Activated CD8-positive, alpha-beta memory T cell treated with anti-CD3 and anti-CD28 coated beads for 36 hours (primary cell): ENCODE measurements around the gene GRIA4. TPM values are rescaled to one million over a fixed set of nuclear protein-coding genes. Genes with fewer than 3 reads are reported as not detected.
"Not testable (repeated sequence)": the region's sequence is repeated elsewhere in the genome, so short reads cannot be mapped to it uniquely, and the experiment has no call there.

ENCODE experiments used
- CTCF ChIA-PET: fragments of 350-600 bp; sonication (Branson Sonifier 250); formaldehyde crosslinking; loops from one replicate; lab custom pipeline; 2021; ENCODE audit warnings: antibody characterized with exemption; lab: Charles Lee
- POLR2A ChIA-PET: fragments of 350-600 bp; sonication (Branson Sonifier 250); formaldehyde crosslinking; loops from one replicate; lab custom pipeline; 2021; ENCODE audit warnings: antibody characterized with exemption; lab: Charles Lee
- total RNA-seq, 2 experiments: library from RNA; stranded (reverse); gene quantifications; one replicate each; pipeline ENCODE4 v1.2.3, GENCODE V29; 2021

Gene GRIA4
- total RNA-seq, 2 experiments from 2014 or later = not detected

DNA sequence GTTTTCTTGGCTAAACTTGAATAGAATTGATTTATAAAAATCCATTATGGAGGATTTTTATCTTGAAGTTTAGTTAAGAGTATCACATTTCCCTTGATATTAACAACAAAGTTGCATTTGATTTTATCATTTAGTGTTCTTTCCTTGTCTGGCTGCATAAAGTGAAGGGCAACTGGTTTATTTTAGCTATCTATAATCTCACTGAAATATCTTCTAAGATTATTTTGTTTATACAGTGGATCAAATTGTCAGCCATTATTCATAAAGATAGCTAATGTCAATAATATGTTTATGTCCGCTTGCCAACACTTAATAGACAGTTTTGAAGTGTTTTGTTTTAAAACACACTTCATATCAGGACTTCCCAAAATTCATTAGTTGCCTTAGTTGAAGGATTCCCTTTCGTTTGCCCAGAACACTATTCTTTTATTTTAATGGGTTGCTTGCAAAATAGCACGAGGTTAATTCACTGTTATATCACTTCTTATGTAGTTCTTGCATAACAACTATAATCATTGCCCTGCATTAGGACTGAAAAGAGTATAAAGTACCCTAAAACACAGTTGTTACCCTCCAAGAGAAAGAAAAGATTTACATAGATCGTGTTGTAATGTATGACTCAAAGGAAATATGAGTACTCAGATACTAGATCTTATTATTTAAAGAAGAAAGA lies 339.2 kb downstream of the GRIA4 start:
- ChIA-PET CTCF (no interaction called here), POLR2A (no interaction called here)

DNA sequence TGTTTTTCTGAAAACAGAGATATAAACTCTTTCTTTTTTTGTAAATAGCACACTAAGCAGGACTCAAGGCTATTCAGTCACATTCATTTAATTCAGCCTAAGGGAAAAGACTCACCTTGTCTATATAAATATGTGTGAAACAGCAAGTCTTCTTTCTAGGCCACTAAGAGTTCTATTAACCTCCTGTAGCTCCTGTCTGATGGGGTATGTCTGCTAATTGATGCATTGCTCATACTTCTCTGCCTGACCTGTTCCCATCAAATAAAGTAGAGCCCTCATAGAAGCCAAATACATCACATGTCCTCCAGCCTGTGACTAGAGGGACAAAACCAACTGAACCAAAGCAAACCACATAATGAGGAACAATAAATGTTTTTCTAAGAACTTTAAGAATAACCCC lies 344.0 kb downstream of the GRIA4 start:
- POLR2A ChIA-PET = no interaction called here
- CTCF ChIA-PET = no interaction called here

DNA sequence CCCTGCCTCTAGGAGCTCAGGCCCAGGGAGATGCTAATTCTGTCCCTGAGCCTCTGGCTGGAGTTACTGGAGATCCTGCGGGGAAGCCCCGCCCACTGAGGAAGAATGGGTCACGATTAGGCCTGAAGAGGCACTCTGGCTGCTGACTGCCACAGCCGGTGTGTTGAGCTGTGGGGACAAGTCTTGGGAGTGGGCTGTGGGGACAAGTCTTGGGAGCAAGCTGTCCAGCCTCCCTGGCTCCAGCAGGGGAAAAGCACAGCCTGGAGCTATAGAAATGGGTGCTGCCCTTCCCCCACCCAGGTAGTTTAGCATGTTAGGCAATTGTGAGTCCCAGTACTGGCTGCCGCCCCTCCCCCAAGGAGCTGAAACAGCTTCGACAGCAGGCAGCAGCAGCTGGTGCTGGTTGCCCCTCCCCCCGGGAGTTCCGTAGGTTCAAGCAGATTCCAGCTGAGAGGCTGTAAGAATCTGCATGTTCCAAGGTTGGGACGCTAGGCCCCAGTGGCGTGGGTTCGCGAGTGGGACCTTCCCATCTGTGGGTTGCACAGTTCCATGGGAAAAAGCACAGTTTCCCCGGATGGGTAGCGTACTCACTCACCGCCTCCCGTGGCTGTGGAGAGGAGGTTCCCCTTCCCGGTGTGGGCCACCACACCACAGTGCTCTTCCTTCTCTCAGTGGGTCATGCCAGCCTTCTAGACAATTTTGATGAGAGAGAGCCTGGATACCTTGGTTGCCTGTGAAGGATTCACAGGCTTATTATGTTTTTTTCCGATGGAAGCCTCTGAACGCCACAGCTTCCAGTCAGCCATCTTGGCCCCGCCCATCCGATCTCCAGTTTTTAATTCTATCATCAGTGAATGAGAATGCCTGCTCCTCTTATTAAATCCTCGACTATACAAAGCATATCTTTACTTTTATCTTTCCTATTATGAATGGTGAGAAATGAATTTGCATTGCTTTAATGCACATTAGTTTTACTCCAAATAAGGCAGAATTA lies 350.7 kb downstream of the GRIA4 start:
- POLR2A ChIA-PET = no interaction called here
- CTCF ChIA-PET = no interaction called here

DNA sequence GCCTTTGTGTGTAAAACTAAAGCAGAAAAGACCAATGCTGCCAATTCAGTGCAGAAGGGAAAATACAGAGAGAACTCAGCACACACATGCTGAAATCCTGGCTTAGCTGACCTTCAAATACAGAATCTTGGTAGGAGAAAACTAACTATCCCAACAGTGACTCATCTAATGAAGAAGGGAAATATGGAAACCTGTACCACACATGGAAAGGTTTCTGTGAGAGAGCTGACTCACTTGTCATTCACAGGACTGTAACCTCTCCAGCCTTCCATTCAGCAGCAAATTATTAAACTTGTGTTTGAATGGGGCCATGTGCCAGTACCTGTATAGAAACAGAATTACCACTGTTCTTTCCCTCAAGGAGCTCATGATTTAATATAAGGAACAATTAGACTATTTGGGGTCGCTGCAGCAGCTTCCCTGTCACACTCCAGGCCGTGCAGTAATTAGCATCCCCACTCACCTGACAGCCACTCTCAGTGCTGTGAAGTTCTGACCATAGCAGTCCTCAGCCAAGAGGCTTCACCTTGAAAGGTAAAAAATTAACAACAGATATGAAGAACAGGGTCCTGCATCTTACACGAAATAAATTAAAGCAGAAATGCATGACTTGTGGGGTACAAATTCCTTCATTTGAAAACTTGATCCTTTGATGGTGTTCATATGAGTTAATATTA lies 358.3 kb downstream of the GRIA4 start:
- ChIA-PET POLR2A (no interaction called here), CTCF (no interaction called here)

DNA sequence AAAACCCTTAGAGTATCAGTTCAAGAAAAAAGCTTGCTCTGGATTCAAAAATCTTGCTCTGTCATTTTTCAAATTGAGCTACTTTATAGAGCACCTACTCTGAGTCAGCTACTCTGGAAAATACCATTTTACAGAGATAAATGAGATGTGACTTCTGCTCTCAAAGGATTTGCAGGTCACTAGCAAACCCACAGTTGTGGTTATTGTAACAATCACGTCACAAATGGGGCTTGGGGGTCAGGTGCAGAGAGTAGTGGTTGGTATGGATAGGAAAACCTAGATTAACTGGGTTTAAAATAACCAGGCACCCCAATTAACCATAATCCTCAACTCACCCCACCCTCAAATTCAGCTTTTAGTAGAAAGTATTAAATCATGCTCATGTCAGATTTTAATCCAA lies 359.9 kb downstream of the GRIA4 start:
- ChIA-PET POLR2A (no interaction called here), CTCF (no interaction called here)

DNA sequence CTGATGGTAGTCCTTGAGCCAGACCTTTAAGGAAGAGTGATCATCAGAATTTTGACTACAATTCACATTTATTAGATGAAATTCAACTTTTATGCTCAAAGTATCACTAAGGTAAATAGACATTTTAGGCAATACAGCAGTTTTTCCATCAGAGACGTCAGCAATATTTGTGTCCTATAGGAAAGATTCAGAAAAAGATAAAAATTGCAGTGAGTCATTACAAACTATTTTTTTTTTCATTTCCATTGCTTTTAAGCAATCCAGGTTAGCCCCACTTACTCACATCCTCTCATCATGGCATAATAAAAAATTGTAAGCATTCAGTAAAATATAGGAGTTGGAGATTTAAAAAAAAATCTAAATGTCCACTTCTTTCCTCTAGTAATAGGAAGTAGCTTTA lies 365.3 kb downstream of the GRIA4 start:
- CTCF ChIA-PET = no interaction called here
- POLR2A ChIA-PET = no interaction called here

DNA sequence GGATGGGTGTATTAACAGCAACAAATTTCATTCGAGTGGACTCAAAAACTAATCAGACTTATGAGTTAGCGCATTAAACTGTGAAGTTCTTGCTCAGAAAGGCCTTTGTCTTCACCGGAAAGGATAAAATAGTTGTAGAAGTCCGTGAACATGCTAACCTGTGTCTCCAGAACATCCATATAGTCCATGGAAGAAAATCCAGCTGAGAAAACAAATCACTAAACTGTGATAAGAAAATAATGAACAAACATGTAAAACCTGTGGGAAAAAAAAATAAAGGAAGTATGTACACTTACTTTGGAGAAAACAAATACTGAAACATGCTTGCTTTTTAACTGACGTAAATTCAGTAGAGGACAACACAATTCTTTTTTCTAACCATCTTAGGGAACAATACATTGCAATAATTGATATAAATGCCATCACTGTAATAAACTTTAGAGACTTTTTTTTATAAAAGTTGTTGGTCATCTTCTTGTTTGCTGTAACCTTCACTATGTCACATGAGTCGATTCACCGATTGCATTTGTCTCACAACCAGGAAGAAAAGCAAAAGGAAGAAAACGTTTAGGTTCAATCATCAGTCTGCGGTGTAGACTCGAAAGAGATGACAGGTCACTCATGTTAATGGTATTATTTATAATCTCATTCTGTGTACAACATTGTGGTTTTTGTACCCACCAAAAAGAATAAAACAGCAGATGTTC lies 370.3 kb downstream of the GRIA4 start:
- POLR2A ChIA-PET = no interaction called here
- CTCF ChIA-PET = interaction anchor here (0.6 kb wide), 1 partner anchor 94 kb away, joined by 3 read pairs; no protein-coding TSS in a partner anchor

DNA sequence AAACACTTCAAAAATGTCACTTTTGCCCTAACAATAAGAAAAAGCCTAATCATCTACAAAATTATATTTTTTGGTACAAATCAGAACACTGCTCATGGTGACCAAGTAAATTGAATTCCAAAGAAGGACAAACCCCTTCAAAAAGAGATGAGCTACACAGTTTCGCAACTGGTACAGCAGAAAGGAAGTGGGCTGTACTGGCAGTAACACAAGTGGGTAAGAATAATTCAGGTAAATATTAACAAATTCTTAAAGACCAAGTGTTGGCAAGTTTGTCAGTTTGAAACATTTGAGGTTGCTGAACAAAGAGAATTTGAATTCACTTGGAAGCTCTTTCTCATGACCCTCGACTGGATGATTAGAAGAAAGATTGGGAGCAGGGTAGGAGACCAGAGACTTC lies 376.7 kb downstream of the GRIA4 start:
- CTCF ChIA-PET = interaction anchor here (0.5 kb wide), 1 partner anchor 341 kb away, joined by 3 read pairs; no protein-coding TSS in a partner anchor
- POLR2A ChIA-PET = no interaction called here

DNA sequence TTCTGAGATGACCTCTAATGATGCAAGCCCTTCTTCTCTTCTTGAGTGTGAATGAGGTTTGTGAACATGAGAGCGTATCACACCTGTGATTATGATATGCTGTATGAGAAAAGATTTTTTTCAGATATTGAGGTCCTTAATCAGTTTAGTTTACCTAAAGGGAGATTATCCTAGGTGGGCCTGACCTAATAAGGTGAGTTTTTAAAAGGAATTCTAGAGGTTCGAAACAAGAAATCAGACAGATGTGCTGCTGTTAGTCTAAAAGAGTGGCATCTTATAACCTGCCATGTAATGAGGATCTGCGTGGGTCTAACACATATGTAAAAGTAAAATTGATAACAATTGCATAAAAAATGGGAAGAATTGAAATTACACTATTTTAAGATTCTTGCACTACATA lies 378.3 kb downstream of the GRIA4 start:
- ChIA-PET POLR2A (no interaction called here), CTCF (no interaction called here)

DNA sequence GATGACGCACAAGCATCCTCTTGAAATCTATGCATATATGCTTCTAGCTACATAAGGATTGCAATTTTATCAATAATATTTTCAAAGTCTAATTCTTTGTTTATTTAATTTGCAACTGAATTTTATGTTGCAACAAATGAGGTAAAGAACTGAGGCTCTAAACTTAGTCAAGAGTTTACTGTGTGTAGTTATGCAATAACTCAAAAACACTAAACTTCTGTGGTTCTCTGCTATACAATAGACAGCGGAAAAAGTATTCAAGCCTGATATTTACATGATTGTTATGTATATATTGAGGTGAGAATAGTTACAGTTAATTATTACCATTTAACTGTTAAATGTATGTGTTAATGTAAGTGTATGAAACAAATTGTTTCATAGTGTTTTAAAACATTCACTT lies 379.3 kb downstream of the GRIA4 start:
- ChIA-PET POLR2A (no interaction called here), CTCF (no interaction called here)

DNA sequence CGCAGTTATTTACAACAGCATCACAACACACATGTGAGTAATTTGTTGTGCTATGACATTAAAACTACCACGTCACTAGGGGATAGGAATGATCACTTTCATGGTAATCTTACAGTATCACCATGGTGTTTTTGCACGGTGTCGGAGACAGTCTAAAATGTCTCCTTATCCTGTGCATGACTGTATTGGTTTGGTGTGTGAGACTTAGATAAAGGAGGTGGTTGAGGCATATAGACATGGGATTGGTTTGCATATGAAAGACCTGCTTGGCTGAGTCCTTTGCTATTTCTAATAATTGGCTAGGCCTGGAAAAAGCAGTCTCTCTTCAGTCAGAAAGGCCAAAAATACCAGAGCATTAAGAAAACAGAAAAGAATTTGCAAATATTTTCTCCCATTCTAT lies 382.0 kb downstream of the GRIA4 start:
- ChIA-PET POLR2A (no interaction called here), CTCF (no interaction called here)

DNA sequence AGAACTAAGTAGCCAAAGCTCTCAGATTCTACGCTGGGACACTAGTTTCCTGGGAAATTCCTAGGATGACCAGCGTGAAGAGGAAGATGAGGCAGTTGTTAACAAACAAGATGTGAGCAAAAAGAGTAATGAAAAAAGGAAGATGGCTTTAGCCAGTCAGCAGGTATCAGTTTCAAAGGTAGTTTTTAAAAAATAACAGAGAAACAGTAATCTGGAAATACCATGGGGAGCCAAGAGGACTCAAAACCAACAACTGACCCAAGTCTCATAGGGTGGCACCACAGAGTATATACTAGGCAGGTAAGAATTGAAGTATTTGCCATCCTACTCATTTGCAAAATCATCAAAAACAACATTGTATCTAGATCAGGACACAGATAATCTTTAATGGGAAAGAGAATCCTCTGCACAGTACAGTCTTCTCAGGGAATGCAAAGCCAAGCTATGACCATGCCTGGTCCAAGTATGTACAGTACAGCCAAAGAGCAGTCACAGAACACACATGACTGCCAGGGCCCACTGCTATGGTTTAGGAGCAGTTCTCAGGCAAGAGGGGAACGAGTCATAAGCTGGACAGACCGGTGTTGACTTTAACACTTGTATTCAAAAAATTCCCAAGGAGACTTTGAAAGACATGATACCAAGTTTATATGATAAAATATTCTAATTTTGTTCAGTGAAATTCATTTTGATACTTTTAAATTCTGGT lies 391.6 kb downstream of the GRIA4 start:
- POLR2A ChIA-PET = no interaction called here
- CTCF ChIA-PET = no interaction called here

DNA sequence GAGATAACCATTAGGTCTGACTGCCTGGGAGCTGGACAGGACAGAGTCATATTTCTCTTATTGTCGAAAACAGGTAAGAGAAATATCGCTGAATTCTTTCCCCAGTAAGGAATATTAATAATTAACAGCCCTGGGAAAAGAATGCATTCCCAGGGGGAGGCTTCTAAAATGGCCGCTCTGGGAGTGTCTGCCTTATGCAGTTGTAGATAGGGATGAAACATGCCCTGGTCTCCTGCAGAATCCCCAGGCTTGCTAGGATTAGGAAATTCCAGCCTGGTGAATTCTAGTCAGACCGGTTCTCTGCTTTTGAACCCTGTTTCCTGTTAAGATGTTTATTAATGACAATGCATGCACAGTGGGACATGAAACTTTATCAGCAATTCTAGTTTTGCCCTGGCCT lies 393.2 kb downstream of the GRIA4 start:
- POLR2A ChIA-PET, CTCF ChIA-PET: not testable (repeated sequence)

DNA sequence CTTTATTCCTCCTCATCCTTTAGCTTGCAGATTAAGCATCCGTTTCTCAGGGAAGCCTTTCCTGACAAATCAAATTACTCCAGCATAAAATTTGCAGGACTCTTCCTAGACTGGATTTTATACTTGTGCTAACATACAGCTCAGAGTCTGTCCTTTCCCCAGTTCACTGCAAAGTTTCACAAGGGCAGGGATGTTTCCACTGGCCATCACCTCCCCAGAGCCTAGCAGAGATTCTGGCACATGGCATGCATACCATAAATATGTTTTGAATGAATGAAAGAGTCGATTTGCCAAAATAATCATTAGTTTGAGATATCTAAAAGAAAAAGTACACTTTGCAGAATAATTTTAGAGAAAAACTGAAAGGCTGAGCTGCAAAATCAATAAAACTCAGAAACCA lies 401.6 kb downstream of the GRIA4 start:
- ChIA-PET POLR2A (no interaction called here), CTCF (no interaction called here)

DNA sequence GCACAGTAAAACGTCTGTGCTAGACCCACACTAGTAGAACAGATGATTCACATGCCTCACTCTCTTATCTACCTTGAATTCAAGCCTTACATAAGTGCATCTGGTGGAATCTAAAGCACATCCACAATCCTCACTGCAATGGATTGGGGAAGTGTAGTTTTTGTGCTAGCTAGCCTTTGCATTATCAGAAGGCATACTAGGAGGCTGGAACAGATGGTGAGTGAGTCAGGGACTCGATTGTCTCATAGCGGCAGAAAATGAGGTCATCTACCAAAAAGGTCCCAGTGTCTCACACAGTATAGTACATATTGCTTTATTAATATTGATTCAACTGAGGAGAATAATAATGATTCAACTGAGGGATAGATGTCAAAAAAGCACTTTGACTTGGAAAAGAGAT lies 402.9 kb downstream of the GRIA4 start:
- CTCF ChIA-PET = no interaction called here
- POLR2A ChIA-PET = no interaction called here

DNA sequence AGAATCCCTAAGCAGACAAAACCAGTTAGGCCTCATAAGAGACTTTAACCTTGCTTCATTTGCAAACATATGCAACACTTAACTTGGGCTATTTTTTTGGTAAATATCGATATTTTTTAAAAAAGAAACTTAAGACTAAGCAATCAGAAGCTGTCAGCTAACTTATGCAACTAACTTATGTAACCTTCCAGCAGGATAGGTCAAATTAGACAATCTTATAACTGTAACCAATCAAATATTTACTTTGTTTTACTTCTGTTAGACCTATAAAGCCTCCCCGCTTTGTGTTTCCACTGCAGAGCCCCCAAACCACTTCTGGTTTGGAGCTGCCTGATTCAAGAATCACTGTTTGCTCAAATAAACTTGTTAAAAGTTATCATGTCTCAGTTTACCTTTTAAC lies 404.2 kb downstream of the GRIA4 start:
- POLR2A ChIA-PET = no interaction called here

DNA sequence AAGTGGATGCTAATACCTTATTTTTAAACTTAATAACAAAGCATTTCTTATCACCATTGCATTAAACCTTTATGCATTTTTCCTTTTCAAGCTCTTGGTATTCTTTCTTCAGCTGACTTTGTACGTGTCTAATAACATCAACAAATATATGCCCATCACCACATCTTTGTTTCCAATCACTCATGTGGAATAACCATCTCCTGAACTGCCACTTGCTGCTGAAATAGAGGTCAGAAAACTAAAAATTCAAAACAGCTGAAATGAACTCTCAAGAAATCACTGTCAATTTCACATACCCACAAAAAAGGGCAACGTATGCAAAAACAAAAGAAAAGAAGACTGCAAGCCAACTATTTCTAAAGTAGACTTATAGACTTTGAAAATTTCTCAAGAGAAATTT lies 404.7 kb downstream of the GRIA4 start:
- CTCF ChIA-PET = no interaction called here
- POLR2A ChIA-PET = no interaction called here

More for the DNA sequence above, 404.2 kb downstream of the GRIA4 start:
- CTCF ChIA-PET = no interaction called here

DNA sequence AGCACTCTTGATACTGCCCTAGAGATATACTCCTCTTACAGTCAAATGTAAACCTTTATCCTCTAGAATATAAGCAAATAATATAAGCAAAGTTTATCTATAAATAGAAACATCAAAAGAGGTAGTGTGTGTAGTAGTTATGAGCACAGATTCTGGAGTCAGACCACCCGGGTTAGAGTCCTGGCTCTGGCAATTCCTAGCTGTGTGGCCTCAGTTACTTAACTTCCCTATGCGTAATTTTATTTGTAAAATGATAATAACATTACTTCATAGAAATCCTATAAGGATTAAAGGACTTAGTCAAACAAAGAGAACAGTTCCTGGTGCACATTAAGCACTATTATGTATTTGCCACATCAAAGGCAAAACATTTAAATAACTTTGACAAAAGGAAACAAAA lies 405.2 kb downstream of the GRIA4 start:
- CTCF ChIA-PET = no interaction called here

DNA sequence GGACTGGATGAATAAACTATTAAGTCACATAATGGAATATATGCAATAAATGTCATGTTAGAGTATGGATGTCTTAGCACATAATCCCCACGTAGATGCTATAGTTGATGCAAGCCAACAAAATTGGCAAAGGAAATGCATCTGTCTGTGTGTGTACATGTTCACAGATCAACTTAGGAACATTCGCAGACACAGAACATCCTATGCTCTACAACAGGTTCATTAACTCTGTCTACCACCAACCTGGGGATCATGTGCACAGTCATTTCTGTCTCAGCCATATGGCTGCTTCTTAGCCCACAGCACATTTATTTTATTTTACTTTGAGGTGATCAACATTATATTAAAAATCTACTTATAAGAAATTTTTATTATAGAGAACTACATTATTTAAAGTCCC lies 407.2 kb downstream of the GRIA4 start:
- ChIA-PET POLR2A (no interaction called here), CTCF (no interaction called here)

More for the DNA sequence above, 405.2 kb downstream of the GRIA4 start:
- POLR2A ChIA-PET = no interaction called here
